ENCODE results near the gene CFB.

CFB gene

DNA sequence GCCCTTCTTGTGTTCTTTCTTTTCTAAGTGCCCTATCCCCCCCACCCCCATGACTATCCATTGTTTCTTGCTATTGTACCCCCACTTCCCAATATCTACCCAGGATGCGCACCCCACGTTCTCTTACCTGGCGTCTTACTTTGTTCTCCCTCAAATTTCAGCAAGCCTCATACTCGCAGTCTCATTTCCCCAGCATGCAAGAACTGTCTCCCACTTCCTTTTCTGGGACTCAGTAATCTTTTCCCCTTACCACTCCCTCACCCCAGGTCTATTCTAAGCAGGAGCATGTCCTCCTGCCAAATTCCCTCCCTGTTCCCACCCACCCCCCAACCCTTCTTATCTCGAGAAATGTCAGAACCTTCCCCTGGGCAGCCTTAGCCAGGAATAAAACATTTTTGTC is 46.7 kb upstream of the CFB start:
- peaks cover 3% of the 10 kb centered on the region for H3K27me3 Mint-ChIP-seq (ENCODE audit: low read depth, poor library complexity)
- TF ChIP-seq, protein P1, sequence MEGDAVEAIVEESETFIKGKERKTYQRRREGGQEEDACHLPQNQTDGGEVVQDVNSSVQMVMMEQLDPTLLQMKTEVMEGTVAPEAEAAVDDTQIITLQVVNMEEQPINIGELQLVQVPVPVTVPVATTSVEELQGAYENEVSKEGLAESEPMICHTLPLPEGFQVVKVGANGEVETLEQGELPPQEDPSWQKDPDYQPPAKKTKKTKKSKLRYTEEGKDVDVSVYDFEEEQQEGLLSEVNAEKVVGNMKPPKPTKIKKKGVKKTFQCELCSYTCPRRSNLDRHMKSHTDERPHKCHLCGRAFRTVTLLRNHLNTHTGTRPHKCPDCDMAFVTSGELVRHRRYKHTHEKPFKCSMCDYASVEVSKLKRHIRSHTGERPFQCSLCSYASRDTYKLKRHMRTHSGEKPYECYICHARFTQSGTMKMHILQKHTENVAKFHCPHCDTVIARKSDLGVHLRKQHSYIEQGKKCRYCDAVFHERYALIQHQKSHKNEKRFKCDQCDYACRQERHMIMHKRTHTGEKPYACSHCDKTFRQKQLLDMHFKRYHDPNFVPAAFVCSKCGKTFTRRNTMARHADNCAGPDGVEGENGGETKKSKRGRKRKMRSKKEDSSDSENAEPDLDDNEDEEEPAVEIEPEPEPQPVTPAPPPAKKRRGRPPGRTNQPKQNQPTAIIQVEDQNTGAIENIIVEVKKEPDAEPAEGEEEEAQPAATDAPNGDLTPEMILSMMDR (IDR thresholded peaks at IDR 0.05) = no peak
- peaks cover 22% of the 10 kb centered on the region for H3K36me3 Mint-ChIP-seq (ENCODE audit: low read depth)
- no peak for DNase-seq
- H3K4me1 Mint-ChIP-seq = peaks cover 49% of the 10 kb centered on the region
- H3K27ac Mint-ChIP-seq = peak overlapping the region; percentile 24
- peak overlapping the region; percentile 94 for H3K4me3 Mint-ChIP-seq
- H3K9me3 Mint-ChIP-seq = no peaks in the 10 kb centered on the region

DNA sequence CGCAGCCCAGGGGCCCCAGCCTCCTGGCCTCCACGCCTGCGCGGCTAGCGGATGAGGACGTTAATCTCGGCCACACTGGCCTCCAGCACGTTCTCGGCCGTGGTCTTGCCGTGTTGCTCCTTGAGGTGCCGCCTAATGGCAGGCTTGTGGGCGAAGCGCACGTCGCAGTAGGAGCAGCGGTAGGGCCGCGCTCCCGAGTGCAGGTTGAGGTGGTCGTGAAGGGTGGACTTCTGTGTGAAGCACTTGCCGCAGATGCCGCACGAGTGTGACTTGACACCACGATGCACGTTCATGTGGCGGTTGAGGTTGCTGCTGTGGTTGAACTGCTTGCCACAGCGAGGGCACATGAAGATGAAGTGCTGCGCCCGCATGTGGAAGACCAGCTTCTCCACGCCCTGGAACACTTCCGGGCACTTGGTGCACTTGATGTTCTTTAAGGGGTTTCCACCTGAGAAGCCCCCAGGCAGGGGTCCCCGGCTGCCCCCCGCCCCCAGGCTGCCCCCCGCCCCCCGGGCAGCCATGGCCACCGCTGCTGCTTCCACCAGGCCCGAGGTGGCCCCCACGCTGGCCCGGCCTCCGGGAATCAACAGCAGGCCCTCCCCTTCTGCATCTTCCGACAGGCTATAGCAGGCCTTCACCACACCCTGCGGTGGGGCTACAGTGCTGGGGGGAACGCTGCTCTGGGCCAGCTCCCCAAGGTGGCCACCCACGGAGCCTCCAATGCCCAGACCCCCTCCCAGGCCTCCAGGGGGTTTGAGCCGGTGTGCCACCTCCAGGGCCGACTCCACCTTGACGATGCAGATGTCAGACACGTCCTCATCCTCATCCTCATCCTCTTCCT is 45.8 kb upstream of the CFB start:
- H3K4me3 Mint-ChIP-seq = peak overlapping the region; percentile 94
- H3K9me3 Mint-ChIP-seq = no peaks in the 10 kb centered on the region
- TF ChIP-seq, protein P1 (IDR thresholded peaks at IDR 0.05) = no peak
- peaks cover 13% of the 10 kb centered on the region for H3K36me3 Mint-ChIP-seq (ENCODE audit: low read depth)
- peaks cover 49% of the 10 kb centered on the region for H3K4me1 Mint-ChIP-seq
- DNase-seq = no peak
- peaks cover 3% of the 10 kb centered on the region for H3K27me3 Mint-ChIP-seq (ENCODE audit: low read depth, poor library complexity)
- no peak overlapping the region for H3K27ac Mint-ChIP-seq

DNA sequence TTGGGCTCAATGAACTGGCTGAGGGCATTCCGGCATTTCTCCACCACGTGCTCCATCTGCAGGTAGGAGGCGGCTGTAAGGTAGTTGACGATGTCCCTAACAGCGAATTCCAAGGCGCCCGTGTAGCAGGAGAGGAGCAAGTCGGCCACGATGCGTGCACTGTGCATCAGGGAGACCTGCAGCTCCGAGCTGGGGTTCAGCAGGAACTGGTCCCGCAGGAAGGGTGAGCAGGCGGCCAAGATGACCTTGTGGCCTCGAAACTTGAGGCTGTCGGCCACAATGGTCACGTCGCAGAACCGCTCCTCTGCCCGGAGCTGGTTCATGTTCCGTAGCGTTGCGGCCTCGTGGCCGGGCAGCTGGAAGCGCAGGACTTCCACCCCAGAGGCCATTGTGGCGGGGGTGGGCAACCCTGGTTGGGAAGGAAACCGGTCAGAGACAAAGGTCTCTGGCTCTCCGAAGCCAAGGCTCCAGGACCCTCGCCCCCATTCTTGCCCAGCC is 44.9 kb upstream of the CFB start:
- DNase-seq = peak; percentile 27
- Mint-ChIP-seq H3K27me3 (ENCODE audit: low read depth, poor library complexity) (peaks cover 3% of the 10 kb centered on the region), H3K27ac (no peak overlapping the region), H3K4me1 (peaks cover 46% of the 10 kb centered on the region), H3K4me3 (peak overlapping the region; percentile 74), H3K36me3 (ENCODE audit: low read depth) (peaks cover 4% of the 10 kb centered on the region), H3K9me3 (no peaks in the 10 kb centered on the region)
- TF ChIP-seq, protein P1 (IDR thresholded peaks at IDR 0.05) = no peak

DNA sequence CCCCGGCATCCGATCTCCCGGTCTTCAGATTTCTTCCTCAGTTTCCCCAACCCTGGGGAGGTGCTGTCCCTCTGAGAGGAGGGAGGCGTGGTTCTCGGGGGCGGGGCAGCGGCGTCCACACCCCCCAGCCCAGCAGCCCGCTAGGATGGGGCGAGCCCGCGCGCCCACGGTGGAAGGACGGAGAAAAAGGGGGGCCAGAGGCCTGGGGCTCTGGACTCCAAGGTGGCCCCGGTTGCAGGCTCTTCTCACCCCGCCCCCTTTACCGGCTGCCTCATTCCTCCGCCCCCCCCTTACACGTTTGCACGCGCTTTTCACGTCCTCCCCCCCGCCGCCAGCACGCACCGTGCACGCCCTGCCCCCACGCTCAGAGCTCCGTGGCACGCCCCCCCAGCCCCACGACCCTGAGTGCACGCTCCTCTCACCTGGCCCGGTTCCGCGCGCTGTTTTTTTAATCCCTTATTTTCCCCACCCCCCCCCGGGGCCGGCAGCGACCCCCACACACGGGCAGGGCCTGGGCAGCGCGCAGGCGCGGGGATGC is 44.4 kb upstream of the CFB start:
- no peak overlapping the region for H3K27ac Mint-ChIP-seq
- no peak for DNase-seq

DNA sequence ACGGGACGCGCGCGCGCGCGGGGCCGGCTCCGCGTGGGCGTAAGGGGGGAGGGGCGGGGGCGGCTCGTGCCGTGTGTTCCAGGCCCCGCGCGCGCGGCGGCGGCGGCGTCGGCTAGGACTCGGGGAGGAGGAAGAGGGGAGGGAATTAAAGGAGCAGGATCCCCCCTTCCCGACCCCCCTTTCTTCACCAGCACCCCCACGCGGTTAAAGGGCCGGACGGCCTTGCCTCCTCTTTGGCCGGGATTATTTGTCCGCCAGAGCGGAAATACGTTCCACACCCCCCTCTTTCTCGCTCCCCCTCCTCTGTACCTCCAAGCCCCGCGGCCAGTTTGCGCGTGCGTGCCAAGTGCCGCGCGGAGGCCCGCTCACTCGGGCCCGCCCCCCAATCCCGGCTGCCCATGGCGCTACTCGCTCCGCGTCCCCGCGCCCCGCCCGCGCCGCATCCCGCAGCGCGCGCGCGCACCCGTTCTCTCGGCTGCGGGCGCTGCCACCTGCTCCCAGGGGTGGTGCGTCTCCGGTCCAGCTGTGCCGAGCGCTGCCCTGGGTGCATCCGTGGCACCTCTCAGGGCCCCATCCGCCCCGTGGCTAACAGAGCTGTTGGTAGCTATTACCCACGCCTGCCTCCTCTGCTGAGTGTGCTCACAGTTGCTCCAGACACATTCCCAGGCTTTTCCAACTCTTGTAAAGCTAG is 43.8 kb upstream of the CFB start, which contains the start of gene ZBTB12:
Gene ZBTB12, minus strand, starts transcription at position 134 of the 691 bp plus-strand sequence. CDS start 781 bp downstream, outside the sequence.
- peak within 1 kb of the TSS; percentile 7 for H3K27ac Mint-ChIP-seq
- H3K36me3 Mint-ChIP-seq (ENCODE audit: low read depth) = no peaks in the 10 kb centered on the region
- no peaks in the 10 kb centered on the region for H3K9me3 Mint-ChIP-seq
- H3K4me1 Mint-ChIP-seq = peaks cover 46% of the 10 kb centered on the region
- peak; percentile 94 for DNase-seq
- peak within 1 kb of the TSS; percentile 85 for H3K4me3 Mint-ChIP-seq
- TF ChIP-seq, protein P1 (IDR thresholded peaks at IDR 0.05) = no peak
- H3K27me3 Mint-ChIP-seq (ENCODE audit: low read depth, poor library complexity) = peaks cover 3% of the 10 kb centered on the region

More for the DNA sequence above, 44.4 kb upstream of the CFB start:
- H3K36me3 Mint-ChIP-seq (ENCODE audit: low read depth) = no peaks in the 10 kb centered on the region
- TF ChIP-seq, protein P1 (IDR thresholded peaks at IDR 0.05) = no peak
- H3K9me3 Mint-ChIP-seq = no peaks in the 10 kb centered on the region
- H3K27me3 Mint-ChIP-seq (ENCODE audit: low read depth, poor library complexity) = peaks cover 3% of the 10 kb centered on the region
- peaks cover 46% of the 10 kb centered on the region for H3K4me1 Mint-ChIP-seq
- peak overlapping the region; percentile 74 for H3K4me3 Mint-ChIP-seq

All from nephron progenitor cell (in vitro differentiated cells).